ENCODE measurements around the gene FEZF2.

Gene FEZF2

GRCh38 chr3:62335196-62335595 lies 38.2 kb downstream of the FEZF2 start:
- H3K4me2 ChIP-seq (ENCODE audit: low read length): no peak overlapping the region
- TF ChIP-seq, protein P1, sequence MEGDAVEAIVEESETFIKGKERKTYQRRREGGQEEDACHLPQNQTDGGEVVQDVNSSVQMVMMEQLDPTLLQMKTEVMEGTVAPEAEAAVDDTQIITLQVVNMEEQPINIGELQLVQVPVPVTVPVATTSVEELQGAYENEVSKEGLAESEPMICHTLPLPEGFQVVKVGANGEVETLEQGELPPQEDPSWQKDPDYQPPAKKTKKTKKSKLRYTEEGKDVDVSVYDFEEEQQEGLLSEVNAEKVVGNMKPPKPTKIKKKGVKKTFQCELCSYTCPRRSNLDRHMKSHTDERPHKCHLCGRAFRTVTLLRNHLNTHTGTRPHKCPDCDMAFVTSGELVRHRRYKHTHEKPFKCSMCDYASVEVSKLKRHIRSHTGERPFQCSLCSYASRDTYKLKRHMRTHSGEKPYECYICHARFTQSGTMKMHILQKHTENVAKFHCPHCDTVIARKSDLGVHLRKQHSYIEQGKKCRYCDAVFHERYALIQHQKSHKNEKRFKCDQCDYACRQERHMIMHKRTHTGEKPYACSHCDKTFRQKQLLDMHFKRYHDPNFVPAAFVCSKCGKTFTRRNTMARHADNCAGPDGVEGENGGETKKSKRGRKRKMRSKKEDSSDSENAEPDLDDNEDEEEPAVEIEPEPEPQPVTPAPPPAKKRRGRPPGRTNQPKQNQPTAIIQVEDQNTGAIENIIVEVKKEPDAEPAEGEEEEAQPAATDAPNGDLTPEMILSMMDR (IDR thresholded peaks at IDR 0.05; ENCODE audit: low read length): no peak
- TF ChIP-seq EZH2 (IDR thresholded peaks at IDR 0.05; ENCODE audit: borderline replicate concordance, low read length): no peak
- H2AFZ ChIP-seq (ENCODE audit: low read length): no peak overlapping the region
- H3K27ac ChIP-seq (ENCODE audit: low read depth, low read length, poor library complexity, severe bottlenecking): no peak overlapping the region
- H3K4me1 ChIP-seq (ENCODE audit: insufficient read depth, low read length, severe bottlenecking): no peaks in the 10 kb centered on the region
- H3F3A ChIP-seq (ENCODE audit: insufficient read depth, low read length): no peaks in the 10 kb centered on the region
- no peaks in the 10 kb centered on the region for H4K20me1 ChIP-seq (ENCODE audit: insufficient read depth, low read length)
- no peaks in the 10 kb centered on the region for H3K9me2 ChIP-seq (ENCODE audit: low read depth, low read length)
- no peak overlapping the region for H3K4me3 ChIP-seq (ENCODE audit: low read depth, low read length, poor library complexity, severe bottlenecking)
- no peaks in the 10 kb centered on the region for H3K9me3 ChIP-seq (ENCODE audit: low read length)
- no peak overlapping the region for H3K9ac ChIP-seq (ENCODE audit: low read length)
- no peaks in the 10 kb centered on the region for H3K36me3 ChIP-seq (ENCODE audit: insufficient read depth, low read length)
- H3K27me3 ChIP-seq (ENCODE audit: insufficient read depth, low read length): no peaks in the 10 kb centered on the region
- no peaks in the 10 kb centered on the region for H3K79me2 ChIP-seq (ENCODE audit: insufficient read depth, low read length)

- no peaks in the 10 kb centered on the region for H3K36me3 ChIP-seq (ENCODE audit: insufficient read depth, low read length)
- no peaks in the 10 kb centered on the region for H3K9me3 ChIP-seq (ENCODE audit: low read length)
- no peaks in the 10 kb centered on the region for H3K9me2 ChIP-seq (ENCODE audit: low read depth, low read length)
- H3K4me1 ChIP-seq (ENCODE audit: insufficient read depth, low read length, severe bottlenecking): no peaks in the 10 kb centered on the region
- TF ChIP-seq EZH2 (IDR thresholded peaks at IDR 0.05; ENCODE audit: borderline replicate concordance, low read length): no peak
- TF ChIP-seq, protein P1 (IDR thresholded peaks at IDR 0.05; ENCODE audit: low read length): peak; percentile 65
- H3K27ac ChIP-seq (ENCODE audit: low read depth, low read length, poor library complexity, severe bottlenecking): no peak overlapping the region
- H3K27me3 ChIP-seq (ENCODE audit: insufficient read depth, low read length): no peaks in the 10 kb centered on the region
- no peaks in the 10 kb centered on the region for H4K20me1 ChIP-seq (ENCODE audit: insufficient read depth, low read length)
- H2AFZ ChIP-seq (ENCODE audit: low read length): no peak overlapping the region
- no peaks in the 10 kb centered on the region for H3F3A ChIP-seq (ENCODE audit: insufficient read depth, low read length)
- no peaks in the 10 kb centered on the region for H3K79me2 ChIP-seq (ENCODE audit: insufficient read depth, low read length)
- no peak overlapping the region for H3K4me2 ChIP-seq (ENCODE audit: low read length)
- H3K4me3 ChIP-seq (ENCODE audit: low read depth, low read length, poor library complexity, severe bottlenecking): no peak overlapping the region
- H3K9ac ChIP-seq (ENCODE audit: low read length): no peak overlapping the region
These were observed 40.5 kb downstream of the FEZF2 start for GRCh38 chr3:62332835-62333244.

DNA sequence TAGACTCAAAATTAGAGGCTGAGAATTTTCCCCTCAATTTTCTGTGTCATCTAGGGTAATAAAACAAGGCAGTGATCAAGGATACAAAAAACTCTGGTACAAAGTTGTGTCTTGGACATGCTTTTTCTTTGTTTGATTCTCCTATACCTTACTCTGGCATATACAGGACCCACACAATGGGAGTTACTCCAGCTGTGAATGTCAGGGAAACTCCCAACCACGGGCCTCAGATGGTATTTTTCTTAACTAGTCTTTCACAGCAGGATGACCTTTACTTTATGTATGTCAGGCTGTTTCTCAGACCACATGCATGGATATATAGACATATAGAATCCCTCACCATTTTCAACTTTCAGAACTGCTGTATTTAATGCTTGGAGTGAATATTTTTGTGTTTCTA lies 41.3 kb downstream of the FEZF2 start:
- Histone ChIP-seq H3K79me2 (ENCODE audit: insufficient read depth, low read length) (no peaks in the 10 kb centered on the region), H3K4me1 (ENCODE audit: insufficient read depth, low read length, severe bottlenecking) (no peaks in the 10 kb centered on the region), H3K27ac (ENCODE audit: low read depth, low read length, poor library complexity, severe bottlenecking) (no peak overlapping the region), H3F3A (ENCODE audit: insufficient read depth, low read length) (no peaks in the 10 kb centered on the region), H3K4me3 (ENCODE audit: low read depth, low read length, poor library complexity, severe bottlenecking) (no peak overlapping the region), H3K9me3 (ENCODE audit: low read length) (no peaks in the 10 kb centered on the region), H4K20me1 (ENCODE audit: insufficient read depth, low read length) (no peaks in the 10 kb centered on the region), H3K27me3 (ENCODE audit: insufficient read depth, low read length) (no peaks in the 10 kb centered on the region), H3K4me2 (ENCODE audit: low read length) (no peak overlapping the region), H2AFZ (ENCODE audit: low read length) (no peak overlapping the region), H3K36me3 (ENCODE audit: insufficient read depth, low read length) (no peaks in the 10 kb centered on the region), H3K9me2 (ENCODE audit: low read depth, low read length) (no peaks in the 10 kb centered on the region), H3K9ac (ENCODE audit: low read length) (no peak overlapping the region)
- TF ChIP-seq EZH2 (IDR thresholded peaks at IDR 0.05; ENCODE audit: borderline replicate concordance, low read length): no peak
- TF ChIP-seq, protein P1 (IDR thresholded peaks at IDR 0.05; ENCODE audit: low read length): no peak

Measured in OCI-LY1 (cell line).